Testis (tissue), 3 donors: ENCODE data around the gene UBL5. TPM values are rescaled to one million over a fixed set of nuclear protein-coding genes. Genes with fewer than 3 reads are reported as not detected.

Experiments
- DNase-seq: peaks from one replicate; pipeline ENCODE4 v3.0.0-alpha.2; 2019
- H3K27ac ChIP-seq, 2 donors: fragments of 200-600 bp; sonication (generic); one replicate each; pipeline ENCODE4 v1.5.1; 2019
- H3K27me3 ChIP-seq: fragments of 200-600 bp; sonication (generic); one replicate; pipeline ENCODE4 v1.5.1; 2019
- H3K36me3 ChIP-seq: fragments of 200-600 bp; sonication (generic); one replicate; pipeline ENCODE4 v1.5.1; 2017; ENCODE audit warnings: low read depth; ENCODE audit errors: missing control alignments
- H3K4me1 ChIP-seq: fragments of 200-600 bp; sonication (generic); one replicate; pipeline ENCODE4 v1.5.1; 2019
- H3K4me3 ChIP-seq, 2 donors: fragments of 200-600 bp; sonication (generic); one replicate each; pipeline ENCODE4 v1.5.1; 2017 to 2019
- H3K9me3 ChIP-seq: fragments of 200-600 bp; sonication (generic); one replicate; pipeline ENCODE4 v1.5.1; 2017
- CTCF ChIP-seq, 3 experiments: fragments of 450-650 bp in 2 of 3; fragments of 200-600 bp in 1 of 3; sonication (generic) in 1 of 3; IDR thresholded peaks; one replicate each; pipeline ENCODE4 v1.5.1; 2016 to 2019; ENCODE audit warnings: antibody characterized with exemption in 3 of 3, mild to moderate bottlenecking in 2 of 3, moderate library complexity in 1 of 3
- POLR2A ChIP-seq: fragments of 450-650 bp; IDR thresholded peaks from one replicate; pipeline ENCODE4 v1.6.1; 2017; ENCODE audit warnings: antibody characterized with exemption, mild to moderate bottlenecking, moderate library complexity
- WGBS, 2 donors: methylation state at CpG; one replicate each; pipeline ENCODE4 v1.1.5; 2018; 5-methylcytosine and 5-hydroxymethylcytosine counted together
- intact Hi-C: fragments of 100-400 bp; cut with DNase I; formaldehyde crosslinking; loops from one replicate; pipeline ENCODE4 v1.15.1; 2023; ENCODE audit warnings: low total_unique reads
- polyA plus RNA-seq: library from polyadenylated mRNA; stranded (reverse); fragments of 350-450 nt; fragmentation: Illumina TruSeq; extraction: RNeasy Lipid Tissue Mini Kit (QIAGEN cat#74804); gene quantifications from one replicate; pipeline ENCODE4 v1.2.3, GENCODE V29; 2014; ENCODE audit warnings: low read depth, low replicate concordance; ENCODE audit not compliant: insufficient read depth
- total RNA-seq, 2 donors: library from RNA; depleted of rRNA; stranded (reverse); fragments of >200 nt; gene quantifications; one replicate each; pipeline ENCODE4 v1.2.3, GENCODE V29; 2016

The UBL5 gene
- total and polyA plus RNA-seq, 3 donors from 2014 or later: 418 to 540 (median 491) TPM

GRCh38 chr19:9849791-9850190 lies 22.1 kb downstream of the UBL5 start:
- no peaks in the 10 kb centered on the region for H3K36me3 ChIP-seq

GRCh38 chr19:9850235-9850959 lies 22.7 kb downstream of the UBL5 start:
- H3K27ac ChIP-seq: no peak overlapping the region
- 69 to 76% methylated on average over 19 of the region's 19 CpGs for WGBS, 2 donors
- intact Hi-C loops: no loop called here

More at GRCh38 chr19:9849791-9850190, 22.1 kb downstream of the UBL5 start:
- Histone ChIP-seq H3K9me3 (no peaks in the 10 kb centered on the region), H3K27ac (no peak overlapping the region), H3K4me1 (peaks cover 21% of the 10 kb centered on the region), H3K4me3 (no peak overlapping the region), H3K27me3 (no peaks in the 10 kb centered on the region)
- DNase-seq: no peak
- 81% methylated on average over 7 of the region's 7 CpGs; no CpG with 5 or more reads in 1 of the 2 donors for WGBS, 2 donors
- TF ChIP-seq POLR2A (no peak), CTCF (IDR thresholded peaks at IDR 0.05) (no peak)
- intact Hi-C loops: no loop called here

GRCh38 chr19:9854282-9854846 lies 26.6 kb downstream of the UBL5 start:
- 95 to 96% methylated on average over 25 to 38 of the region's 38 CpGs for WGBS, 2 donors
- Histone ChIP-seq H3K4me3 (no peak overlapping the region), H3K9me3 (no peaks in the 10 kb centered on the region), H3K4me1 (no peaks in the 10 kb centered on the region), H3K27ac (no peak overlapping the region), H3K36me3 (no peaks in the 10 kb centered on the region), H3K27me3 (no peaks in the 10 kb centered on the region)
- no peak for TF ChIP-seq POLR2A
- no peak for TF ChIP-seq CTCF (IDR thresholded peaks at IDR 0.05)
- DNase-seq: no peak
- intact Hi-C loops: no loop called here

More at GRCh38 chr19:9850235-9850959, 22.7 kb downstream of the UBL5 start:
- no peak for DNase-seq
- Histone ChIP-seq H3K4me3 (no peak overlapping the region), H3K36me3 (no peaks in the 10 kb centered on the region), H3K9me3 (no peaks in the 10 kb centered on the region), H3K4me1 (peaks cover 17% of the 10 kb centered on the region), H3K27me3 (no peaks in the 10 kb centered on the region)
- no peak for TF ChIP-seq CTCF (IDR thresholded peaks at IDR 0.05)

- Histone ChIP-seq H3K4me1 (no peaks in the 10 kb centered on the region), H3K27ac (no peak overlapping the region), H3K9me3 (no peaks in the 10 kb centered on the region), H3K27me3 (no peaks in the 10 kb centered on the region), H3K4me3 (no peak overlapping the region), H3K36me3 (no peaks in the 10 kb centered on the region)
- intact Hi-C loops: no loop called here
- TF ChIP-seq POLR2A (no peak), CTCF (IDR thresholded peaks at IDR 0.05) (no peak)
- WGBS, 2 donors: 91 to 98% methylated on average over 6 to 9 of the region's 9 CpGs
- DNase-seq: no peak
Observed at GRCh38 chr19:9856609-9857008, 28.9 kb downstream of the UBL5 start.
